Erythroblast (primary cell): Measurements from ENCODE around the gene EEF1AKMT1.

Experiments used
- GATA1 ChIP-seq: IDR thresholded peaks from 2 replicates; pipeline ENCODE4 v1.6.1; 2011; ENCODE audit warnings: low read depth, mild to moderate bottlenecking, control low read depth, low read length, moderate library complexity
- POLR2A ChIP-seq: IDR thresholded peaks from 2 replicates; pipeline ENCODE4 v1.6.1; 2011; ENCODE audit warnings: mild to moderate bottlenecking, low read length

- TF ChIP-seq POLR2A (no peak), GATA1 (no peak)
These were observed 41.7 kb upstream of the EEF1AKMT1 start for GRCh38 chr13:20815464-20815863.
